Gastroesophageal sphincter (tissue), 3 donors: ENCODE data around the gene CD82.
A peak's percentile ranks its signal among the peaks of the same experiment; 100 is the strongest.

Experiments used
- EP300 ChIP-seq: sonication (generic); formaldehyde crosslinking; IDR thresholded peaks from one replicate; pipeline ENCODE4 v1.6.1; 2017; ENCODE audit warnings: antibody characterized with exemption, mild to moderate bottlenecking
- POLR2A ChIP-seq, 2 donors: fragments of 450-650 bp; IDR thresholded peaks; one replicate each; pipeline ENCODE4 v1.6.1; 2017; ENCODE audit warnings: antibody characterized with exemption in 2 of 2, mild to moderate bottlenecking in 2 of 2, moderate library complexity in 1 of 2
- POLR2AphosphoS5 ChIP-seq: sonication (generic); formaldehyde crosslinking; IDR thresholded peaks from one replicate; pipeline ENCODE4 v1.6.1; 2017; ENCODE audit warnings: antibody characterized with exemption
- TF ChIP-seq, protein P1 (sequence below), 4 experiments: fragments of 200-600 bp in 2 of 4; fragments of 450-650 bp in 2 of 4; sonication (generic) in 1 of 4; IDR thresholded peaks; one replicate each; pipeline ENCODE4 v1.5.1; 2017 to 2019; ENCODE audit warnings: antibody characterized with exemption in 4 of 4, mild to moderate bottlenecking in 2 of 4, moderate library complexity in 2 of 4

DNA sequence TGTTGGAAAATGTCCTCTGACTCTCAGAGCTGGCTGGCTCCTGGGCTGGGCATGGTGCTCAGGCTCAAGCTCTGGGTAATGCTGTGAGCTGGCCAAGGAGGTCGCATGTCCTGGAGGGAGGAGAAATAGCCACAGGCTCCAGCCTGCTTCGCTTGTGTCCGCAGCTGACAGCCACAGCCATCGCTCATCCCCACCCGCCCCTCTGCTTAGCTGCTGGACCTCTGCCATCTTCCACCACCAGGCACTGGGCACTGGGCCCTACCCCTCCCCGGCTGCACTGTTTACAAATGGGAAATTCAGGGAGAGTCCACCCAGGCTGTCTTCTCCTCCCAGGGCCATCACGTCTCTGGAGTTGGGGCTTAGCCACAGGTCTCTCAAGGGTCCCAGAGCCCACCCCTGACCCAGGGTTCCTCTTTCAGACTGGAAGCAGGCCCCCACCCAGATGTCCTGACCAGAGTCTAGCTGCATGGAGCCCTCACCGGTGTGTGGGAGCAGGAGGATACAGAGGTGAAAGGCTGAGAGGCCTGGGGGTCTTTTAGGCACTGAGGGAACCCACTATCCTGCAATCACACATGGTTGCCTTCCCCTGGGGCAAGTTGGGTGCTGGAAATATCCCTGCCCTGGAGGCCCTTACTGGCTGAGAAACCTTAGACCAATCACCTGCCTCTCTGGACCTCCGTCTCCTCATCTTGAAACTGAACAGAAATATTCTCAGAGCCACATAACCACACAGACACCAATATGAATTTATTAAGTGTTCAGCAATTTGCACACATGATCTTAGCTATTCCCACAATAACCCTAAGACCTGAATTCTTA is 62.7 kb downstream of the CD82 start:
- no peak for TF ChIP-seq POLR2A (IDR thresholded peaks at IDR 0.05)
- TF ChIP-seq, protein P1, sequence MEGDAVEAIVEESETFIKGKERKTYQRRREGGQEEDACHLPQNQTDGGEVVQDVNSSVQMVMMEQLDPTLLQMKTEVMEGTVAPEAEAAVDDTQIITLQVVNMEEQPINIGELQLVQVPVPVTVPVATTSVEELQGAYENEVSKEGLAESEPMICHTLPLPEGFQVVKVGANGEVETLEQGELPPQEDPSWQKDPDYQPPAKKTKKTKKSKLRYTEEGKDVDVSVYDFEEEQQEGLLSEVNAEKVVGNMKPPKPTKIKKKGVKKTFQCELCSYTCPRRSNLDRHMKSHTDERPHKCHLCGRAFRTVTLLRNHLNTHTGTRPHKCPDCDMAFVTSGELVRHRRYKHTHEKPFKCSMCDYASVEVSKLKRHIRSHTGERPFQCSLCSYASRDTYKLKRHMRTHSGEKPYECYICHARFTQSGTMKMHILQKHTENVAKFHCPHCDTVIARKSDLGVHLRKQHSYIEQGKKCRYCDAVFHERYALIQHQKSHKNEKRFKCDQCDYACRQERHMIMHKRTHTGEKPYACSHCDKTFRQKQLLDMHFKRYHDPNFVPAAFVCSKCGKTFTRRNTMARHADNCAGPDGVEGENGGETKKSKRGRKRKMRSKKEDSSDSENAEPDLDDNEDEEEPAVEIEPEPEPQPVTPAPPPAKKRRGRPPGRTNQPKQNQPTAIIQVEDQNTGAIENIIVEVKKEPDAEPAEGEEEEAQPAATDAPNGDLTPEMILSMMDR (IDR thresholded peaks at IDR 0.05), result peak in 3 of 4 experiments; percentile 6 to 36 (median 20)
- TF ChIP-seq POLR2AphosphoS5, result peak; percentile 88
- no peak for TF ChIP-seq EP300
